Hepatocyte (in vitro differentiated cells): ENCODE measurements around the gene MAOB. TPM values are rescaled to one million over a fixed set of nuclear protein-coding genes. Genes with fewer than 3 reads are reported as not detected.

ENCODE experiments used
- DNase-seq: peaks from one replicate; pipeline ENCODE4 v3.0.0-alpha.2; 2016; ENCODE audit warnings: low spot score
- H2AFZ ChIP-seq: fragments of 200-600 bp; sonication (generic); 2 replicates; pipeline ENCODE4 v1.6.0; 2016; ENCODE audit warnings: antibody characterized with exemption, mild to moderate bottlenecking
- H3K27ac ChIP-seq: fragments of 200-600 bp; sonication (generic); 2 replicates; pipeline ENCODE4 v1.5.1; 2016; ENCODE audit warnings: mild to moderate bottlenecking
- H3K27me3 ChIP-seq: fragments of 200-600 bp; sonication (generic); 2 replicates; pipeline ENCODE4 v1.6.1; 2016
- H3K36me3 ChIP-seq: fragments of 200-600 bp; sonication (generic); replicated peaks from 2 replicates; pipeline ENCODE4 v1.5.1; 2016; ENCODE audit warnings: low read depth; ENCODE audit not compliant: insufficient read depth
- H3K4me1 ChIP-seq: fragments of 200-600 bp; sonication (generic); 2 replicates; pipeline ENCODE4 v1.5.1; 2016; ENCODE audit warnings: mild to moderate bottlenecking, moderate library complexity; ENCODE audit not compliant: insufficient read depth
- H3K4me2 ChIP-seq: fragments of 200-600 bp; sonication (generic); 2 replicates; pipeline ENCODE4 v1.6.0; 2016
- H3K4me3 ChIP-seq: fragments of 200-600 bp; sonication (generic); 2 replicates; pipeline ENCODE4 v1.5.1; 2016; ENCODE audit warnings: mild to moderate bottlenecking
- H3K79me2 ChIP-seq: fragments of 200-600 bp; sonication (generic); 2 replicates; pipeline ENCODE4 v1.6.0; 2017; ENCODE audit warnings: mild to moderate bottlenecking
- H3K9me2 ChIP-seq: fragments of 200-600 bp; sonication (generic); replicated peaks from 2 replicates; pipeline ENCODE4 v1.6.0; 2017; ENCODE audit warnings: mild to moderate bottlenecking; ENCODE audit not compliant: insufficient read depth
- H3K9me3 ChIP-seq: fragments of 200-600 bp; sonication (generic); 2 replicates; pipeline ENCODE4 v1.5.1; 2016; ENCODE audit warnings: low read depth, mild to moderate bottlenecking
- H4K20me1 ChIP-seq: fragments of 200-600 bp; sonication (generic); 2 replicates; pipeline ENCODE4 v1.6.0; 2016; ENCODE audit warnings: mild to moderate bottlenecking; ENCODE audit not compliant: insufficient read depth, poor library complexity, severe bottlenecking
- CTCF ChIP-seq: fragments of 200-600 bp; sonication (generic); IDR thresholded peaks from 2 replicates; pipeline ENCODE4 v1.5.1; 2016; ENCODE audit warnings: antibody characterized with exemption, mild to moderate bottlenecking; ENCODE audit not compliant: poor library complexity
- EZH2 ChIP-seq: fragments of 200-600 bp; sonication (generic); IDR thresholded peaks from 2 replicates; pipeline ENCODE4 v1.6.1; 2016; ENCODE audit warnings: antibody characterized with exemption, mild to moderate bottlenecking, borderline replicate concordance
- EZH2phosphoT487 ChIP-seq: fragments of 200-600 bp; sonication (generic); IDR thresholded peaks from one replicate; pipeline ENCODE4 v1.6.1; 2018; ENCODE audit warnings: antibody characterized with exemption, mild to moderate bottlenecking, low read depth, moderate library complexity; ENCODE audit not compliant: unreplicated experiment, severe bottlenecking
- WGBS: methylation state at CpG from one replicate; pipeline ENCODE4 v1.1.6; 2016; ENCODE audit warnings: low lambda C conversion rate; ENCODE audit errors: missing lambda C conversion rate; 5-methylcytosine and 5-hydroxymethylcytosine counted together
- polyA plus RNA-seq: library from polyadenylated mRNA; unstranded; fragments of >200 nt; fragmentation: Nextera tagmentation; extraction: Ambion mirVana; gene quantifications from 2 replicates; pipeline ENCODE4 v1.2.1, GENCODE V29; 2016
- total RNA-seq: library from RNA; depleted of rRNA; stranded (reverse); fragments of >200 nt; gene quantifications from 2 replicates; pipeline ENCODE4 v1.2.3, GENCODE V29; 2014

MAOB gene
- total and polyA plus RNA-seq, 2 experiments from 2014 or later: 47.0 to 80.5 TPM

GRCh38 chrX:43805579-43805978 lies 76.7 kb downstream of the MAOB start:
- H3K27ac ChIP-seq: no peak overlapping the region
- no peak overlapping the region for H3K4me3 ChIP-seq
- no peak overlapping the region for H2AFZ ChIP-seq
- H3K9me3 ChIP-seq: no peaks in the 10 kb centered on the region
- H3K79me2 ChIP-seq: no peaks in the 10 kb centered on the region
- TF ChIP-seq EZH2 (no peak), EZH2phosphoT487 (no peak), CTCF (no peak)
- no peaks in the 10 kb centered on the region for H3K9me2 ChIP-seq
- no peak for DNase-seq
- H3K36me3 ChIP-seq: no peaks in the 10 kb centered on the region
- WGBS: 69% methylated on average over 2 of the region's 2 CpGs
- H4K20me1 ChIP-seq: no peaks in the 10 kb centered on the region
- no peak overlapping the region for H3K4me2 ChIP-seq
- H3K4me1 ChIP-seq: no peaks in the 10 kb centered on the region
- no peaks in the 10 kb centered on the region for H3K27me3 ChIP-seq

GRCh38 chrX:43804021-43804420 lies 78.2 kb downstream of the MAOB start:
- no peaks in the 10 kb centered on the region for H3K9me2 ChIP-seq
- no peaks in the 10 kb centered on the region for H4K20me1 ChIP-seq
- H3K4me1 ChIP-seq: no peaks in the 10 kb centered on the region
- no peaks in the 10 kb centered on the region for H3K79me2 ChIP-seq
- no peak overlapping the region for H3K27ac ChIP-seq
- no peaks in the 10 kb centered on the region for H3K36me3 ChIP-seq
- no peak overlapping the region for H2AFZ ChIP-seq
- TF ChIP-seq EZH2 (no peak), CTCF (no peak), EZH2phosphoT487 (no peak)
- WGBS: 73% methylated on average over 5 of the region's 5 CpGs
- no peak overlapping the region for H3K4me3 ChIP-seq
- no peaks in the 10 kb centered on the region for H3K27me3 ChIP-seq
- no peaks in the 10 kb centered on the region for H3K9me3 ChIP-seq
- DNase-seq: no peak
- no peak overlapping the region for H3K4me2 ChIP-seq

- H3K36me3 ChIP-seq: no peaks in the 10 kb centered on the region
- WGBS: 83% methylated on average over 5 of the region's 5 CpGs
- H3K27me3 ChIP-seq: no peaks in the 10 kb centered on the region
- H3K27ac ChIP-seq: no peak overlapping the region
- no peaks in the 10 kb centered on the region for H3K9me2 ChIP-seq
- no peaks in the 10 kb centered on the region for H3K4me1 ChIP-seq
- no peak for DNase-seq
- no peaks in the 10 kb centered on the region for H3K9me3 ChIP-seq
- no peaks in the 10 kb centered on the region for H3K79me2 ChIP-seq
- no peak overlapping the region for H2AFZ ChIP-seq
- H3K4me2 ChIP-seq: no peak overlapping the region
- TF ChIP-seq CTCF (no peak), EZH2phosphoT487 (no peak), EZH2 (no peak)
- H4K20me1 ChIP-seq: no peaks in the 10 kb centered on the region
- no peak overlapping the region for H3K4me3 ChIP-seq
Measured at GRCh38 chrX:43785930-43786591, 96.2 kb downstream of the MAOB start.
